ENCODE data around the gene UGT2A2. TPM values are rescaled to one million over a fixed set of nuclear protein-coding genes. Genes with fewer than 3 reads are reported as not detected.
"Not testable (repeated sequence)": the region's sequence is repeated elsewhere in the genome, so short reads cannot be mapped to it uniquely, and the experiment has no call there.

UGT2A2 gene
- not detected in 2 replicates for total RNA-seq (2014; rRNA removed; shearing (Covaris generic))

DNA sequence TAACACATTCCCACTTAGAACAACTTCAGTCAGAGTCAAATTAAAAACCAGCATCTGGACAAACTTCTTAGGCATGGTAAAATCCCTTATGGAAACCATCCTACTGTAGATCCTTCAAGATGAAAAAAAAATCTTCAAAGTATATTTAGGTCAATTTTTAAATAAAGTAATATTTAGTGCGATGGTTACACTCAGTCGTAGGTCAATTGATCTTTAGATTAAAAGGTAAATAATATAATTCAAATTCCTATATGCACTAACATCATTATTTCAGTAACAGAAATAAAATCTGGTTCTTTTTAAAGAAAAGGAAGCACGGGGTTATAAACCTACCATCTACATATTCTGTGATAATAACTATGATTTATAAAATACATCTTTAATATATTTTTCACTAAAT, at the start of gene UGT2A2:
UGT2A2 (minus strand) TSS at position 101 of the 400 bp plus-strand sequence; CDS start at position 99, 2 bp downstream.
- no peak for DNase-seq
- no peaks in the 10 kb centered on the region for H3K36me3 ChIP-seq
- H3K27me3 ChIP-seq: no peaks in the 10 kb centered on the region
- no peak within 1 kb of the TSS for H3K4me3 ChIP-seq
- H3K27ac ChIP-seq: no peak within 1 kb of the TSS
- peaks cover 2% of the 10 kb centered on the region; the same call in 1 of the 2 replicates for H3K9me3 ChIP-seq (replicated peaks)
- H3K4me1 ChIP-seq: peaks cover 11% of the 10 kb centered on the region; the same call in 1 of the 2 replicates

DNA sequence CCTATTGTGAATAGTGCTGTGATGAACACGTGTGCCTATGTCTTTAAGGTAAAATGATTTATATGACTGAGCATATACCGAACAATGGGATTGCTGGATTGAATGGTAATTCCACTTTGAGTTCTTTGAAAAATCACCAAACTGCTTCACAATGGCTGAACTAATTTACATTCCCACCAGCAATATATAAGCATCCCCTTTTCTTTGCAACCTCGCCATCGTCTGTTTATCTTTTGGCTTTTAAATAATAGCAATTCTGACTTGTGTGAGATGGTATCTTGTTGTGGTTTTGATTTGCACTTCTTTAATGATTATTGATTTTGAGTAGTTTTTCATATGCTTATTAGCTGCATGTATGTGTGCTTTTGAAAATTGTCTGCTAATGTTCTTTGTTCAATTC, 45.4 kb upstream of the UGT2A2 start:
- H3K4me1 ChIP-seq: no peaks in the 10 kb centered on the region
- H3K27ac ChIP-seq: no peak overlapping the region
- H3K36me3 ChIP-seq: no peaks in the 10 kb centered on the region
- H3K27me3 ChIP-seq: no peaks in the 10 kb centered on the region
- no peak for DNase-seq
- no peak overlapping the region for H3K4me3 ChIP-seq
- H3K9me3 ChIP-seq (replicated peaks): no peaks in the 10 kb centered on the region

DNA sequence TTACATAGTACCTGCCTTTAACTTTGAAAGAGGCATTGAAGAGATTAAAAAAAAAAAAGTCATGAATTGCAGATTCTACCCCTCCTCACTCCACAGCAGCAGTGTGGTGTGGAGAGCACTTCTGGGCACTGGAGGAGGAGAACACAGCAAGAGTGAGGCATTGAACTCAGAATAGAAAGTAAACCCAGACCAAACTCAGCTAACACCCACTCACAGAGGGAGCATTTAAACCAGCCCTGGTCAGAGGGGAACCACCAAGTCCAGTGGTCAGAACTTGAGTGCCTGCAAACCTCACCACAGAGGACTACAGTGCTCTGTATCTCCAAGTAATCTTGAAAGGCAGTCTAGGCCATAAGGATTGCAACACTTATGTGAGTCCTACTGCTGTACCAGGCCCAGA, 29.2 kb upstream of the UGT2A2 start:
- Histone ChIP-seq H3K27me3 (no peaks in the 10 kb centered on the region), H3K36me3 (no peaks in the 10 kb centered on the region), H3K4me3 (no peak overlapping the region), H3K9me3 (replicated peaks) (no peaks in the 10 kb centered on the region), H3K27ac (no peak overlapping the region), H3K4me1 (no peaks in the 10 kb centered on the region)
- no peak for DNase-seq

DNA sequence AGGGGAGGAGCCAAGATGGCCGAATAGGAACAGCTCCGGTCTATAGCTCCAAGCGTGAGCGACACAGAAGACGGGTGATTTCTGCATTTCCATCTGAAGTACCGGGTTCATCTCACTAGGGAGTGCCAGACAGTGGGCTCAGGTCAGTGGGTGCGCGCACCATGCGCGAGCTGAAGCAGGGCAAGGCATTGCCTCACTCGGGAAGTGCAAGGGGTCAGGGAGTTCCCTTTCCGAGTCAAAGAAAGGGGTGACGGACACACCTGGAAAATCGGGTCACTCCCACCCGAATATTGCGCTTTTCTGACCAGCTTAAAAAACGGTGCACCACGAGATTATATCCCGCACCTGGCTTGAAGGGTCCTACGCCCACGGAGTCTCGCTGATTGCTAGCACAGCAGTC, 24.6 kb upstream of the UGT2A2 start:
- not testable (repeated sequence) for H3K27ac ChIP-seq; H3K9me3 ChIP-seq (replicated peaks); H3K36me3 ChIP-seq; H3K4me3 ChIP-seq; DNase-seq; H3K4me1 ChIP-seq; H3K27me3 ChIP-seq

DNA sequence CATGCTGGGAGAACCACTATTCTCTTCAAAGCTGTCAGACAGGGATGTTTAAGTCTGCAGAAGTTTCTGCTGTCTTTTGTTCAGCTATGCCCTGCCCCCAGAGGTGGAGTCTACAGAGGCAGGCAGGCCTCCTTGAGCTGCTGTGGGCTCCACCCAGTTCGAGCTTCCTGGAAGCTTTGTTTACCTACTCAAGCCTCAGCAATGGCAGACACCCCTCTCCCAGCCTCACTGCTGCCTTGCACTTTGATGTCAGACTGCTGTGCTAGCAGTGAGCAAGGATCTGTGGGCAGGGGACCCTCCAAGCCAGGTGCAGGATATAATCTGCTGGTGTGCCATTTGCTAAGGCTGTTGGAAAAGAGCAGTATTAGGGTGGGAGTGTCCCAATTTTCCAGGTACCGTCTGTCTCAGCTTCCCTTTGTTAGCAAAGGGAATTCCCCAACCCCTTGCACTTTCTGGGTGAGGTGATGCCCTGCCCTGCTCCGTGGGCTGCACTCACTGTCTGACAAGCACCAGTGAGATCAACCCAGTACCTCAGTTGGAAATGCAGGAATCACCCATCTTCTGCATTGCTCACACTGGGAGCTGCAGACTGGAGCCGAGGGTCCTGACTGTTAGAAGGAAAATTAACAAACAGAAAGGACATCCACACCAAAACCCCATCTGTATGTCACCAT, 21.8 kb upstream of the UGT2A2 start:
- not testable (repeated sequence) for DNase-seq

DNA sequence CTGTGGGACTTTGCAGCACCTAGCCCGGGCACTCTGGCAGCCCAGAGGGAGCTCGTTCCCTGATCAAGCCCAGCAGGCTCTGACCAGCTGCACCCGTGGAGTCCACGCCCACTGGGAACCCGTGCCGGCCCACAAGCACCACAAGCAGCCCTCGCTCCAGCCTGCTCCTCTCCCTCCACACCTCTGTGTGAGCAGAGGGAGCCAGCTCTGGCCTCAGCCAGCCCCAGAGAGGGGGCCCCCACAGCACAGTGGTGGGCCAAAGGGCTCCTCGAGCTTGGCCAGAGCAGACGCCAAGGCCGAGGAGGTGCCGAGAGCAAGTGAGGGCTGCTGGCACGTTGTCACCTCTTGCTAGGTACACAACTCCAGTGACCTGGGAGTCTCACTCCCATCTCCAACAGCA, 18.7 kb upstream of the UGT2A2 start:
- H3K36me3 ChIP-seq: no peaks in the 10 kb centered on the region
- no peaks in the 10 kb centered on the region for H3K27me3 ChIP-seq
- DNase-seq: no peak
- H3K27ac ChIP-seq: no peak overlapping the region
- H3K4me1 ChIP-seq: no peaks in the 10 kb centered on the region
- H3K4me3 ChIP-seq: no peak overlapping the region
- H3K9me3 ChIP-seq (replicated peaks): no peaks in the 10 kb centered on the region

More for the DNA sequence above, 21.8 kb upstream of the UGT2A2 start:
- not testable (repeated sequence) for H3K4me3 ChIP-seq; H3K9me3 ChIP-seq (replicated peaks); H3K4me1 ChIP-seq; H3K27ac ChIP-seq; H3K27me3 ChIP-seq; H3K36me3 ChIP-seq

DNA sequence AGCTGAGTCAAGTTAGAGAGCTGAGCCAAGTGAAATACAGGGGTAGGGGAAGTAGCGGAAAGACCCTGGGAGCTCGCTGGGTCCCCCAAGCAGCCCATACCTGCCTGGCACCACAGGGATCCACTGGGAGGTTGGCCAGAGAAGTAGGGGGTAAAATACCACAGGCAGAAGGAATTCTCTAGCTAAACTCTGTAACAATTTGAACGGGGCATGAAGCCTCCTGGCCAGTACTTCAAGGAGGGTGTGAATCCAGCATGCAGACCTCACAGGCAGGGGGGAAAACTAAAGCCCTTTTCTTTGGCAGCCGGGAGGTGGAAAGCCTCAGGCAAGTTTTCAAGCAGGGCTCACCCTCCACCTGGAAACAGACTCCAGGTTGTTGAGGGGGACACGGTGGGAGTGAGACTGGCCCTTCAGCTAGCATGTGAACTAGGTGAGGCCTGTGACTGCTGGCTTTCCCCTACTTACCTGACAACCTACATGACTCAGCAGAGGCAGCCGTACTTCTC, 17.3 kb upstream of the UGT2A2 start:
- no peaks in the 10 kb centered on the region for H3K4me1 ChIP-seq
- no peak for DNase-seq
- H3K36me3 ChIP-seq: no peaks in the 10 kb centered on the region
- H3K27ac ChIP-seq: no peak overlapping the region
- no peak overlapping the region for H3K4me3 ChIP-seq
- H3K27me3 ChIP-seq: no peaks in the 10 kb centered on the region
- H3K9me3 ChIP-seq (replicated peaks): no peaks in the 10 kb centered on the region

DNA sequence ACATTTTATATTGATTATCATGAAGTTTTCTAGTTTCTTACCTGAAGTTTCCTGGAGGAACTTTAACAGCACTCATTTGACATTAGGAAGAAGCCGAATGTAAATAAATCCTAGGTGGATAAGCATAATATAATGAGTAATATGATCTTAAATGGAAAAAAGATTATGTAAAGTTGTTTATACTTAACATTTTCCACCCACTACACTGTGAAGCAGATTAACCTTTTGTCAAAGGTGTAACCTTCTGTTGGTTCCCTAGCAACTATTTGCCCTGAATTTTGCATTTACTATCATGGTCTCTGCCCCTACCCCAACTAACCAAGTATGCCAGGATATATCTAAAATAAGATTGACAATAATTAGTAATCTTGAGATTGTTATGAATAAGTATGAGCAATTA, 13.7 kb upstream of the UGT2A2 start, which contains the start of gene UGT2A1:
UGT2A1 (minus strand) TSS at position 101 of the 400 bp plus-strand sequence. CDS start 5,603 bp downstream, outside the sequence.
- H3K4me1 ChIP-seq: no peaks in the 10 kb centered on the region
- no peak within 1 kb of the TSS for H3K4me3 ChIP-seq
- H3K36me3 ChIP-seq: no peaks in the 10 kb centered on the region
- DNase-seq: no peak
- no peaks in the 10 kb centered on the region for H3K27me3 ChIP-seq
- H3K9me3 ChIP-seq (replicated peaks): no peaks in the 10 kb centered on the region
- H3K27ac ChIP-seq: no peak within 1 kb of the TSS

DNA sequence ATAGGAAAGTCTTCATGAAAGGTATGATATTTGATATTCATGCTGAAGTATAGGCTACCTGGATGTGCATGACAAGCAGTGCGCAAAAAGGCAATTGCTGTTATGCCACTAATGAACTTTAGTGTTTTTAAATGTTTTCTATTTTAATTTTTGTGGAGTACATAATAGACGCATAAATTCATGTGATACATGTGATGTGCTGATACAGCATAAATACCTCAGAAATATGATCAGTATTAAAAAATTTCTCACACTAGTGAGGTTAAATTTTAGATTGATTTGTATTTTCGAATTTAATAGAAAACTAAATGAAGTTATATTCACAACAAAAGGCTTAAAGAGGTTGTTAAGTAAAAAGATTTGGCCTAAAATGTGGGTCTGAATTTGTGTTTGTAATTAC, 11.4 kb upstream of the UGT2A2 start:
- H3K9me3 ChIP-seq (replicated peaks): no peaks in the 10 kb centered on the region
- no peaks in the 10 kb centered on the region for H3K4me1 ChIP-seq
- no peaks in the 10 kb centered on the region for H3K27me3 ChIP-seq
- DNase-seq: no peak
- H3K27ac ChIP-seq: no peak overlapping the region
- no peak overlapping the region for H3K4me3 ChIP-seq
- H3K36me3 ChIP-seq: no peaks in the 10 kb centered on the region

DNA sequence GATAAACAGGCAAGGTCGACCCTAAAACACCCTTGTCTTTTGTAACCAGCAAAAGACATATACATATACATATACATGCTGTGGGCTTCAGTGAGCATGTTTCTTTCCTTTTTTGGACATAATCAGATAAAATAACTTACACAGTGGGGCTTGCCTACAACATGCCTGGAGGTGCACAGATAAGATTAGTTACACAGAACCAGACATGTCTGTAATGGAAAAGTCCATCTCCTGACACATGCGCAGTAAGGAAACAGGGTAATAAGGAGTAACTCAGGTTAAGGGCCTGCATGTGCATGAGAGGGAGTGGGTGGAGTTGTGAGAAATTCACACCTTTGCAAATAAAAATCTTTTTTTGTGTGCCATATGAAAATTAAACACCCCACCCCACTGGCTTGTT, 10.2 kb upstream of the UGT2A2 start:
- Histone ChIP-seq H3K27ac (no peak overlapping the region), H3K4me1 (no peaks in the 10 kb centered on the region), H3K4me3 (no peak overlapping the region), H3K9me3 (replicated peaks) (no peaks in the 10 kb centered on the region), H3K27me3 (no peaks in the 10 kb centered on the region), H3K36me3 (no peaks in the 10 kb centered on the region)
- no peak for DNase-seq

DNA sequence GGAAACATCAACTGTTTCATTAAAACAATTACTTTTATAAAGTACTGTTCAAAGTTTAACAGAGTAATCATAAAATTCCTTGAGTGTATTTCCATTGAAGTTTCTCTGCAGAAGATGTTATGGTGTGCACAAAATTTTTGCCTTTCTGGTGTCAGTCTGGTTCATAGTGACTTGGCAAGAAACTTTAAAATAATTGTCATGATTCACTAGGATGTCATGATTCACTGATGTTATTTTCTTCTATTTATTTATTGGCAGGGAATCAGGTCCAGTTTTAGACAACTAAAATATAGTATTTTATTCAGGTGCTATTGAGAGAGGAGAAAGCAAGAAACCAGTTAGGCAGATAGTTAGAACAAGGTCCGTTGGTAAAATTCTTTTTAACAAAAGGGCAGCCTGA, 9.8 kb upstream of the UGT2A2 start:
- H3K4me3 ChIP-seq: no peak overlapping the region
- DNase-seq: no peak

DNA sequence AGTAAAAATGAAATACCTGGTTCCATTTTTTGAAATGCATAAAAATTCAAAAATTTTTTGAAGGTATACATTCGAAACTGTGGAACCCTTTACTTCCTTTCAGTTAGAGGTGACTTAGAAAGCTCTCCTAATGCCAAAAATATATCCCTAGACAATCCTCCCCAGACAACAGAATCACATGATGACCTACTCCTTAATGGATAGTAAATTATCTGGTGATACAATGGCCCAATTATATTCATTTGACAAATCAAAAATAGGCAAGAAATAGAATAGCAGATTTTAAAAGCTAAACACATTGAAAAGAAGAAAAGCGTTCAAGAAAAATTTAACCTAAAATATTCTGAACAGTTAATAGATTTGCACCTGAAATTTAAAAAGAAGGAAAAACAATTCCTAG, 3.5 kb upstream of the UGT2A2 start:
- Histone ChIP-seq H3K4me1 (no peaks in the 10 kb centered on the region), H3K27ac (no peak overlapping the region), H3K36me3 (no peaks in the 10 kb centered on the region), H3K9me3 (replicated peaks) (no peaks in the 10 kb centered on the region), H3K27me3 (no peaks in the 10 kb centered on the region), H3K4me3 (no peak overlapping the region)
- no peak for DNase-seq

More for the DNA sequence above, 9.8 kb upstream of the UGT2A2 start:
- Histone ChIP-seq H3K9me3 (replicated peaks) (no peaks in the 10 kb centered on the region), H3K36me3 (no peaks in the 10 kb centered on the region), H3K27ac (no peak overlapping the region), H3K4me1 (no peaks in the 10 kb centered on the region), H3K27me3 (no peaks in the 10 kb centered on the region)

DNA sequence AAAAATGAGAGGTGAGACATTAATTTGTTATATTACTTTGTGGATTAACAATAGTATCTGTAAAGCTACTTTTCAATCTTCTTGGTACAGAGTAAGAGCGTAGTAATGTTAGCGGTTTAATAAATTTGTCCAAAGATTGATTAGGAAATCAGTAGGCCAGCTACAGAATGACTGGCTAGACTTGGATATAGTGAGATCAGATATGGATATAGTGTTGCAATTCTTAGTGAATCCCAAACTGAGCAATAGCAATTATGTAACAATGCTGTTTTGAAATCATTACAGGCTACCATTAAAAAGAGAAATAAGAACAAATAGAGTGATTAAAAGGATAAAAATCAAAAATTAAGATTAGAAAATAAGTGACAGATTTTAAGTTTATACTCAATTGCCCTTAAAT, 847 bp upstream of the UGT2A2 start:
- H3K27me3 ChIP-seq: no peaks in the 10 kb centered on the region
- peaks cover 11% of the 10 kb centered on the region; the same call in 1 of the 2 replicates for H3K4me1 ChIP-seq
- DNase-seq: no peak
- no peaks in the 10 kb centered on the region for H3K9me3 ChIP-seq (replicated peaks)
- no peak overlapping the region for H3K4me3 ChIP-seq
- H3K27ac ChIP-seq: no peak overlapping the region
- no peaks in the 10 kb centered on the region for H3K36me3 ChIP-seq

DNA sequence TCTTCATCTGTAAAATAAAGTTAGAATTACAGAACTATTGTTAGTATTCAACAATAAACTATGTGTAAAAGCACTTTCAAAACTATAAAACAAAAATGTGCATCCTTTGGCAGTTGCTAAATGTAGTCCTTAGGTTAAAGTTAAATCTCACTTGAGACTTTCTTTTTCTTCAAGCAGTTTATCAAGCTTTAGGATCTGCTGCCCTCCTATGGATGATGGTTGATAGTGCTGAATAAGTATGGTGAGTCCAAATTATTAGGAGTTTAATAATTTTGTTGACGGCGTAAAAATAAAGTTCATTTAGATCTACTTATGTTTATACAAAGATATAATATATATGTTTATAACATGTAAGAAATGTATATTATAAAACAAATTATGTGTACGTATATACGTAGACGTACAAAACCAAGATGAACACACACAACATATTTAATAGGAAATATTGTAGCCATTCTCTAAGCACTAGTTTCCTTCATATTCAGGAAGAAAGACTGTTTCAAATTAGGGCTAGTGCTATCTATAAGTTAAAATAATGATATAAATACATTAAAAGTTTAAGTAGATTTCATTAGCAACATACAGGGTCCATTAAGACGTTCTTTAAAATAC, 22.3 kb downstream of the UGT2A2 start:
- no peaks in the 10 kb centered on the region for H3K9me3 ChIP-seq (replicated peaks)
- no peaks in the 10 kb centered on the region for H3K36me3 ChIP-seq
- H3K4me3 ChIP-seq: no peak overlapping the region
- H3K4me1 ChIP-seq: no peaks in the 10 kb centered on the region
- DNase-seq: peak; percentile 15 to 71
- no peak overlapping the region for H3K27ac ChIP-seq
- H3K27me3 ChIP-seq: no peaks in the 10 kb centered on the region

DNA sequence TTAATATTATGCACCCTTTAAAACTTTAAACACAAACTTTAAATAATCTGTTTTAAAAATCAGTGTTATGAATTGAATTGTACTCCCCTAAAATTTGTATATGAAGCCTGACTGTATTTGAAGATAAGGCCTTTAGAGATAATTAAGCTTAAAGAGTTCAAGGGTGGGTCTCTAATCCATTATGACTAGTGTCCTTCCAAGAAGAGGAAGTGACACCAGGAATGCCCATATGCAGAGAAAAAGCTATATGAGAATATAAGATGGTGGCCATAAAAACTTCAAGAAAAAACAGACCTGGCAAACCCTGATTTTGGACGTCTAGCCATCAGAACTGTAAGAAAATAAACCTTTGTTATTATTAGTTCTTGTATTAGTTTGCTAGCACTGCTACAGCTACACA, 29.0 kb downstream of the UGT2A2 start:
- H3K36me3 ChIP-seq: no peaks in the 10 kb centered on the region
- H3K27me3 ChIP-seq: no peaks in the 10 kb centered on the region
- no peak overlapping the region for H3K4me3 ChIP-seq
- no peak overlapping the region for H3K27ac ChIP-seq
- H3K9me3 ChIP-seq (replicated peaks): no peaks in the 10 kb centered on the region
- H3K4me1 ChIP-seq: no peaks in the 10 kb centered on the region
- no peak for DNase-seq
